GM19351 (cell line): ENCODE data around the gene DDX23.
A peak's percentile ranks its signal among the peaks of the same experiment; 100 is the strongest.
"Not testable (repeated sequence)": the region's sequence is repeated elsewhere in the genome, so short reads cannot be mapped to it uniquely, and the experiment has no call there.

Experiments
- ATAC-seq: cut with Tn5 transposase; IDR thresholded peaks from one replicate; pipeline ENCODE4 v1.9.1; 2021; ENCODE audit warnings: mild to moderate bottlenecking, moderate library complexity; ENCODE audit not compliant: unreplicated experiment

Gene DDX23

DNA sequence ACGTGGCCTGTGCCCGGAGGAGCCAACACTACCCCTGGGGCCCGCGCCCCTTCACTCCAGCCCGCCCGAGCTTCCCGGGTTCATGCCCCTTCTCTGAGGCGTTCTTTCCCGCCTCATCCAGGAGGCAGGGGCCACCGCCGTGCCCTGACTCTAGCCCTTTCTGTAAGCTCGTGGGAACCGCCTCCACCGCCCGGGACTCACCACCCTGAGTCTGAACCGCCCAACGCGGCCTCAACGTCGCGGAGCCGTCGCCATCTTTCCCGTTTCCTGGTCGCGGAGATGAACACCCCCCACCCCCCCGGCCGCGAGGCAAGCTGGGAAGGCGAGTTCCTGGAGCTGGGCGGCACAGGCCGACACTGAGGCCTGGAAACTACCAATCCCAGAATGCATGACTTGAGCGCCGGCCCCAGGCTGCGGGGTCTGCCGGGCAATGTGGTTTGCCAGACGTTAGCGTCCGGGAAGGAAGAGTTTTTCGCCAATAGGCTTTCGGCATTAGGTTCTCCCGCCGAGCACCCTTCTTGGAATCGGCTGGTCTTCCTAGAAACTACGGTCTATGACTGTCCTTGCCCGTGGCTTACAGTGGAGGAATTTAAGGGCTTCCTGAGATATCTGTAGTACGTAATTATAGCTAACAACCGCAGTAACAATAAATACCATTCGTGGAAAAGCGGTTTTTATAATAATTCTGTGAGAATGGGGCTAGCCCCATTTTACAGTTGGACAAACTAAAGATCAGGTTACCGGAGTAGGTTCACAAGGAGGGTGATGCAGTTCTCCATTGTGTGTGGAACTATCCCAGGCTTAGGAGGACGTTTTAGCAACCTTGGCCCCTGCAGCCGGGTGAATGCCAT is at the start of gene DDX23:
DDX23 (minus strand) TSS at position 281 of the 851 bp plus-strand sequence. CDS start 6,381 bp downstream, outside the sequence.
- peak; percentile 95 for ATAC-seq

DNA sequence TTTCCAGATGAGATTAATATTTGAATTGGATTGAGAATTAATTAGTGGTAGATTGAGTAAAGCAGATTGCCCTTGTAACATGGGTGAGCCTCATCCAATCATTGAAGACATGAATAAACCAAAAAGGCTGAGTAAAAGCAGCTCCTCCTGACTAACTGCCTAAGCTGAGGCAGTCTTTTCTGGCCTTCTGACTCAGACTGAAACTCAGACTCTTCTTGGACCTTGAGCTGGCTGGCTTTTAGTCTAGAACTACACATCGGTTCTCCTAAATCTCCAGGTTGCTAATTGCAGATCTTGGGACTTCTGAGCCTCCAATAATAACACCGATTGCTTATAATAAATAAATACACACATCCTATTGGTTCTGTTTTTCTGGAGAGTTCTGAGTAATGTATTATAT is 49.3 kb upstream of the DDX23 start:
- ATAC-seq = peak; percentile 59

GRCh38 chr12:48899651-48900050 is 47.7 kb upstream of the DDX23 start:
- ATAC-seq = no peak

GRCh38 chr12:48894271-48894670 is 42.3 kb upstream of the DDX23 start:
- ATAC-seq = no peak

DNA sequence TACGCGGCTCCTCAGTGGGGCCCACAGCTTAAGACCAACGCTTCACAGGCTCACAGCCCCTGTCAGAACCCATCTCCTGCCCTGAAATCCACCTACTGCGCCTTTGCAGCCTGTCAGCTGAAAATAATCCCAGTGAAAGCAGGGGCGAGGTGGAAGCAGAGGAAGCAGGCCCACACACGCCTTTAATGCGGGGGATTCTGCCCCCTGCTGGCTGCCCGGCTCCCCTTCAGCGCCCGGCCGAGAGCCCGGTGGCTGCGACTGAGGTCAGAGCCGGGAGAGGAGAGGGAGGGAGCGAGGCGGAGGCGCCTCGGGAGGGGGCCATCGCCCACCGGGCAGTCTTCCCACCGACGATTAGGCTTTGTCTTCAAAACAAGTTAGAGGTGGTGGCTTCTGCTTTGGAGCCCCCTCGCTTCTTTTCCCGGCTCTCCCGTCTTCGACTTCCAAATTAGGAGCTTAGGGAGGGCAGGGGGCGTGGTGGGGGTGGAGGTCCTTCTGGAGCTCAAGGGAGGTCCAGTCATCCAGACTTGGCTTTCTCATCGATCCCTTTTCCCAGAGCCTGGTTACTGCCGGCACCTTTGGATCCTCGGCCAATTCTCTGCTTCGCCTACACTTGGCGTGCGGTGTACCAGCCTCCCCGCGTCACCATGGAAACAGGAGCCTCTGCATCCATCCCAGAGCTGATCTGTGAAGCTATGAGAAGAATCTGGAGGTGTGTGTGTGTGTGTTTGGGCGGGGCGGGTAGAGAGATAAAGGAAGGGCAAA is 38.9 kb upstream of the DDX23 start:
- no peak for ATAC-seq

GRCh38 chr12:48889679-48890078 is 37.7 kb upstream of the DDX23 start:
- ATAC-seq = no peak

GRCh38 chr12:48883305-48884161 is 31.6 kb upstream of the DDX23 start:
- no peak for ATAC-seq

DNA sequence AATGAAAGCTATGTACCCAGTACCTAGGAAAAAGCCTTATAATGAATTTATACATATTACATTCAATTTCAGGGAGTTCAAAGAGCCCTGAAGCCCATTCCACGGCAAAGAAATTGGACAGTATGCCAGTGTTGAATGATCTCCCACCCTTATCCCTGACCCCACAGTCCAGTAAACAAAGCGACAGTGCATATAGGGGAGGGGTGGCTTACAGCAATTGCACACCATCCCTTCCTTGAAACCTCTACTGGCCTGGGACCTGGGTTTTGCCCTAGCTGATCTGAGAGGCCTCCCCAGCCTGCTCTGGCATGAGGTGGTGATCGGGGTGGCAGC is 31.0 kb upstream of the DDX23 start:
- ATAC-seq = no peak

DNA sequence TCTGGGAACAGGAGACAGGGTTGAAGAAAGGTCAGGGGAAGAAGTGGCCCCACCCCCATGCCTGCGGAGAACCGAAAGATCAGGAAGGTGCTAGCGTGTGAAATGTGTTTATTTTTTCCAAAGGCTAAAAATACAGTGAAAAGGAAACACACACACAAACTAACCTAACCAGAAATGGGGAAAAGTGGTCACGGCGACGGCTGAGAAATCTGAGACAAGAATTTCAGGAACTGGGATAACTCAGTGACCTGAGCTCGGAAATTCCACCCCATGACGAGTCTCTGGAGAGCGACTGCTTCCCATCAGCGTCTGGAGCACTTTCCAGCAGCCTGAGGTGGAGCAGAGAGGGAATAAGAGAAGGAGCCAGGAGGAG is 30.3 kb upstream of the DDX23 start:
- ATAC-seq = no peak

DNA sequence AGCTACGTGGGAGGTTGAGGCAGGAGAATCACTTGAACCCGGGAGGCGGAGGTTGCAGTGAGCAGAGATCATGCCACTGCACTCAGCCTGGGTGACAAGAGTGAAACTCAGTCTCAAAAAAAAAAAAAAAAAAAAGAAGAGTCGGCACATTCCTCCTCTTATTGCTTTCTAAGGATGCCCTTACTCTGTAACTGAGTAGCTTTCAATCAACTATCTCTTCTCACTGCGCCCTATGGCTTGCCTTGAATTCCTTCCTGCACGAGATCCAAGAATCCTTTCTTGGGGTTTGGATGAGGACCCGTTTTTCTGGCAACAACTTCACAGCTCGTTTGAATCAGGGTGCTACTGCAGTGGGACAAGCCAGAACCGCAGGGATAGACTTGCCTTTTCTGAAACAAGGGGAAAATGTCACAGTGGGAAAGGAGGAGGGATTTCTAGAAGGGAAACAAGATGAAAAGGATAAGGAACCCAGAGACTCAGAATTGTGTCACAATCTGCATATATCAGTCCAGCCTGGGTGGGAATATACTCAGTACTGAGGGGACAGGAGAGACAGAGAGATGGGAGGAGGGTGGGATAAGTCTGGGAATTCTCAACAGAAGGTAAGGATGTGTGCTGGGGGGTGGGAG is 29.8 kb upstream of the DDX23 start:
- no peak for ATAC-seq

DNA sequence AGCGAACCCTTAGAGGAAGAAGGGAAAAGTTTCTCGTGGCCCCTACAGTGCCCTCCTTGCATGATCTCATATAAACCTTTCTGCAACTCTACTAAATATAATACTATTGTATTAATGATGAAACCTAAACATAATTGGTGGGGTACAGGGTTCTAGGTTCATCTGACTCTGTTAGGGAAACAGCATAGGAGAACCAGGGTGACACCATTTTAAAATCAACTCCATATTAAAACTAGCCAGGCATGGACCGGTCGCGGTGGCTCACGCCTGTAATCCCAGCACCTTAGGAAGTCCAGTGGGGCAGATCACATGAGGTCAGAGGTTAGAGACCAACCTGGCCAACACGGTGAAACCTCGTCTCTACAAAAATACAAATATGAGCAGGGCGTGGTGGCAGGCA is 28.7 kb upstream of the DDX23 start:
- no peak for ATAC-seq

- no peak for ATAC-seq
Measured at GRCh38 chr12:48878548-48878947, 26.6 kb upstream of the DDX23 start.

GRCh38 chr12:48875944-48876515 is 24.1 kb upstream of the DDX23 start:
- no peak for ATAC-seq

GRCh38 chr12:48873534-48873933 is 21.6 kb upstream of the DDX23 start:
- ATAC-seq = not testable (repeated sequence)

DNA sequence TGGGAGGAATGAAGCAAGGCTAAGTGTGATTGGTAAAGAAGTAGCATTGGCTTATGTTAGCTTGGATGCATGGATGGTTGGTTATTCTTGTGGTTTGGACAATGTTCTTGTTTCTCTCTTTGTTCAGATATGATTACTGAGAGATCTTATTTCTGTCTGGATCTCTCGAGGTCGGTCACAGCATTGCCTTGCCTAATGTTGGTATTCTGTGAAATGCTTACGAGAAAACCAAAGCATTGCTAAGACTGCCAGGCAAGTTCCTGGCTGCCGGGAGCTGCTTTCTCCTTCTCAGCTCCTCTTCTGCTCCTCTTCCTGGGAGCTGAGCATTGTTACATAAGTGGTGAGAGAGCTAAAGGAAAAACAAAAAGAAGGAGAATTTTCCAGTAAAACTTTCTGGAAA is 21.1 kb upstream of the DDX23 start:
- no peak for ATAC-seq

- ATAC-seq = no peak
Measured at GRCh38 chr12:48869191-48869590, 17.2 kb upstream of the DDX23 start.

GRCh38 chr12:48868451-48868850 is 16.5 kb upstream of the DDX23 start:
- ATAC-seq = no peak

DNA sequence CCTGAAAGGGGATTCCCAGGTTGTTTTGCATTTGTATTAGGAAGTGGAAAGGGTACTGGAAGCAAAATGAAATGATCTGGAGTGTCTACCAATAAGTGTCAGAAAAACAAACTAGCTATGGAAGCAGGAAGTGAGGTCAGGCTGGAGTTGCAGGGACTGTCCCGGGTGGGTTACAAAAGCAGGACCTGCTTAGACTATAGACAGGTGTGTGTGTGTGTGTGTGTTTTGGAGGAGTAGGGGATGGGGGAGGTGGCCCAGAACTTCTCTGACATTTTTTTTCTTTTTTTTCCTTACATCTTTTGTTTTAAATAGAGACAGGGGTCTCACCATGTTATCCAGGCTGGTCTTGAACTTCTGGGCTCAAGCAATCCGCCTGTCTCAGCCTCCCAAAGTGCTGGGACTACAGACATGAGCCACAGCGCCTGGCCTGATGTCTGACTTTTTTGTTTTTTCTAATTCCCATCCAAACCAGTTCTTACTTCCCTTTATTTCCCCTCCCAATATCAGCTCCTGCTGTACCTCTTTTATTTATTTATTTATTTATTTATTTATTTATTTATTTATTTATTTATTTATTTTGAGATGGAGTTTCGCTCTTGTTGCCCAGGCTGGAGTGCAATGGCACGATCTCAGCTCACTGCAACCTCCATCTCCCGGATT is 14.2 kb upstream of the DDX23 start:
- ATAC-seq = peak; percentile 33

GRCh38 chr12:48865281-48866051 is 13.5 kb upstream of the DDX23 start, which contains the start of gene RND1:
Gene RND1 (minus strand): TSS chr12:48865870. CDS start chr12:48865767, 103 bp downstream.
- ATAC-seq = peak; percentile 91
